OCI-LY1 (cell line): ENCODE results near the gene LRRC73.

ENCODE experiments used
- CTCF ChIP-seq: fragments of 200-600 bp; sonication (generic), shearing (Covaris generic); IDR thresholded peaks from 2 replicates; pipeline ENCODE4 v1.5.1; 2017; ENCODE audit warnings: mild to moderate bottlenecking, antibody characterized with exemption, low read length, moderate library complexity, mixed read lengths
- EZH2 ChIP-seq: fragments of 200-600 bp; sonication (generic), shearing (Covaris generic); IDR thresholded peaks from 2 replicates; pipeline ENCODE4 v1.8.0; 2017; ENCODE audit warnings: borderline replicate concordance, mixed run types, mild to moderate bottlenecking, antibody characterized with exemption, low read length, moderate library complexity, mixed read lengths

- TF ChIP-seq CTCF = no peak
- no peak for TF ChIP-seq EZH2
Observed at GRCh38 chr6:43469947-43470346, 40.2 kb downstream of the LRRC73 start.
